NCI-H128 (cell line): ENCODE data around the gene JADE3.

ENCODE experiments used
- DNase-seq: peaks from one replicate; lab custom pipeline; 2025; ENCODE audit not compliant: unreplicated experiment; lab: John Stamatoyannopoulos, UW

JADE3 gene

GRCh38 chrX:46912098-46912602 lies at the start of gene JADE3:
Gene JADE3, plus strand, starts transcription at chrX:46912421. Its CDS starts 72,474 bp downstream, at chrX:46984895.
- DNase-seq, result peak; percentile 40

DNA sequence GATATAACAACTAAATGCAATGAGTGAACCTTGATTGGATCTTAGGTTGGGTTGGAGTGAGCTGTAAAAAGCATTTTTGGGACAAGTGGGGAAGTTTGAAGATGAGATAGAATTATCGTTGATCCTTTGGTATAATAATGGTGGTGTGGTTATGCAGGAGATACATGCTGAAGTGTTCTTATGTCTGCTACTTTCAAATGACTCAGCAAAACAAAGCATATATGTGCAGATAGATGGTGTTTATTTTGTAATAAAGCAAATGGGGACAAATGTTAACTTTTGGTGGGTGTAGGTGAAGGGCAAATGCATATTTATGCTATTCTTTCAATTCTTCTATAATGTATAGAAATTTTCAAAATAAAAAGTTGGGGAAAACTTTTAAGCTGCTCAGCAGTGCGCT lies 49.1 kb upstream of the JADE3 start:
- no peak for DNase-seq

- no peak for DNase-seq
Measured at GRCh38 chrX:46864606-46865005, 47.6 kb upstream of the JADE3 start.

DNA sequence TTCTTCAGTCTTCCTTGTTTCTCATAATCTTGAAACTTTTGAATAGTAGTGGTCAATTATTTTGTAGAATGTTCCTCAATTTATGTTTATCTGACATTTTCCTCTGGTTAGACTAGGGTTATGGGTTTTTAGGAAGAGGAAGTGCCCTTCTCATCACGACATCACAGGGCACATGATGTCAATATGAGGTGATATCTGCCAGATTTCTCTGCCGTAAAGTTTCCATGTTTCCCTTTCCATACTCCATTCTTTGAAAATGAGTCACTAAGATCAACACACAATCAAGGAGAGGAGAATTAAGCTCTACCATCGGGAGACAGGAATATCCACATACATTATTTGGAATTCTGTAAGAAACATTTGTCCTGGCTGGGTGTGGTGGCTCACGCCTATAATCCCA lies 46.9 kb upstream of the JADE3 start:
- DNase-seq, result no peak

DNA sequence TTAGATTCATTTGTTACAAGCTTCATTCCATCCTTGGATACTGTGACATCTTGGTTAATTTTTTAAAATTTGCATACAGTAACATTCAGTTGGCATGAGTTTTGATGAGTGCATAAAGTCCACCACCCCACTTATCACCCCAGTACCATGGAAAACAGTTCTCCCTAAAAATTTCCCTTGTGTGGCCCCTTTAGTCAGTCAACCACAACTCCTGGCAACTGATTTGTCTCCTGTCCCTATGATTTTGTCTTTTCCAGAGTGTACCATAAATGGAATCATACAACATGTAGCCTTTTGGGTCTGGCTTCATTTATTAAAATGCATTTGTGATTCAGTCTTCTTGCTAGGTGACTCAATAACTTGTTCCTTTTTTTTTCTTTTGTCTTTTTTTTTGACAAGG lies 45.5 kb upstream of the JADE3 start:
- no peak for DNase-seq

- no peak for DNase-seq
Measured at GRCh38 chrX:46873746-46874145, 38.5 kb upstream of the JADE3 start.

DNA sequence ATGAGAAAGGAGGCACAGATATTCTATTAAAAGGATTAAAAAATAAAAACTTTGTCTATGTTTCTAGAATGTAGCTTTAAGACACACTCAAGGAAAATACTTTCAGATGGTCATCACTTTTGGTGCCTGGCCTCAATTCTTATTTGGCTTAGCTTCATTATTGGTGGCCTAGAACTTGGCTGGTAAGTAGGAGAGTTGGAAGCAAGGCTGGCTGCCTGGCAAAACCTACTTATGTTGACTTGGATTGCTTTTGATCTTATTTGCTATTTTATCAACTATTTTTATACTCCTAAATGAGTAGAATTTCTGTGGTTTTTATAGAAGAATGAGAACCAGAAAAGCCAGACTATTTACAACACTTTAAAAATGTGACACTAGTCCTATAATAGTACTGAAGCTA lies 35.3 kb upstream of the JADE3 start:
- no peak for DNase-seq

GRCh38 chrX:46882266-46882665 lies 30.0 kb upstream of the JADE3 start:
- DNase-seq, result no peak

DNA sequence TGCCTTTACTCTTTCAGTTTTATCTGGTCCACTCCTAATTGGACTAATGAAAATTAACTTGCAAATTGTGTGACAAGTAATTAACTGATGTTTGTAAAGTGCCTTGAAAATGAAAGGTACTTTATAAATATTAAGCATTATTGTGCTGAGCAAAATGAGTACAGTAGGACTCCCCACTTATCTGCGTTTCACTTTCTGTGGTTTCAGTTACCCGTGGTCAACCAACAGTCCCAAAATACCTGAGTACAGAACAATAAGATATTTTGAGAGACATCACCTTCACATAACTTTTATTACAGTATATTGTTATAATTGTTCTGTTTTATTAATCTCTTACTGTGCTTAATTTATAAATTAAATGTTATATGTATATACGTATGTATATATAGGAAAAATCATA lies 27.4 kb upstream of the JADE3 start:
- DNase-seq, result no peak

DNA sequence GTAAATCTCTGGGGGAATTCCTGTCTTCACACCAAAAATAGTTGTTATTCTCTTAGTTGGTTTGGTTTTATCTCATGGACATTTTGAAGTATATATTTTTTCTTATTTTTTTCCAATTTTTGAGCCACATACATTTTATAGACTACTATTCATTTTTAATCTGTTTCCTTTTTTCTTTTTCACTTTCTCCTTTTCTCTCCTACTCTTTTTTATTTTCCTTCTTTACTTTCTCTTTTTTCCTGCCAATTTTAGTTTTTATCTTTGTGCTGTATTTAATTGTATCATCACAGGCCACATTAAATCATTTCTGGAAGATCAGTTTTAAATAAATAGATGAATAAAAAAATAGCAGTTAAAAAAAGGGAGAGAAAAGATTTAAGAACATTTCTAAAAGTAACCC lies 14.0 kb upstream of the JADE3 start:
- DNase-seq, result no peak

- DNase-seq, result peak; percentile 54
Measured at GRCh38 chrX:46903458-46904242, 8.6 kb upstream of the JADE3 start.

GRCh38 chrX:46904626-46905025 lies 7.6 kb upstream of the JADE3 start:
- DNase-seq, result no peak

GRCh38 chrX:46910415-46910814 lies 1.8 kb upstream of the JADE3 start:
- DNase-seq, result no peak

GRCh38 chrX:46912603-46913491 lies 626 bp downstream of the JADE3 start:
- peak; percentile 5 for DNase-seq

GRCh38 chrX:46913667-46914066 lies 1.4 kb downstream of the JADE3 start:
- no peak for DNase-seq

DNA sequence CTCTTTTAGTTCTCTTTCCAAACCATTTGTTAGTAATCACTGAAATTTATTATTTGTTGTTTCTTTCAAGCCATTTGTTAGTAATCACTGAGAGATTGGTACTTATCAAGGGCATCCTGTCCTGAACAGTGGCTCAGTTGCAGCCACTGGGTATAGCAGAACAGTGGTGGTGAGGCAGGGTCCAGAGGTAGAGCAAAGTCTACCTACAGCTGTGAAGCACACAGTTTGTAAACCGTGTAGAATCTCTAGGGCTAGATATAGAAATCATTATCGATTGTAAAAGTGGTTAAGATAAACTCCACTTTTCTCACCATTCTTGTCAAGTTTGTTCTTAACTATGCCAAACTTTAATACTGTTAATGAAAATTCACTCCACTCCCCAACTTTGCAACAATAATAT lies 4.1 kb downstream of the JADE3 start:
- DNase-seq, result no peak

GRCh38 chrX:46917622-46918021 lies 5.4 kb downstream of the JADE3 start:
- DNase-seq, result no peak

DNA sequence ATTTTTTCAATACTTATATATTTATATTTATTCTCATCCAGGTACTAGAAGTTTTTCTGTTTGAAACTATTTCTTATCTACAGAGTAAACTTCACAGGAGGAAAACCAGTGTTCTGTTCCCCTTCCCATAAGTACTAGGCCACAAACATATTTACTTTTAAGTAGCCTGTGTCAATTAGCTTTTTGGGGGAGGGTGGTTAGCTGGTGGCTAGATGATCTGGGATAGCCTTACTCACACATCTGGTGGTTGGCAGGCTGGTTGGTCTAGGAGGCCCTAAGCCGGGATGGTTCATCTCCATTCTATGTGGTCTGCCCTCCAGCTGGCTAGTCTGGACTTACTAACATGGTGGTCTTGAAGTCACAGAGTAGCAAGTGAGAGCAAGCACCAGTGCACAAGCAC lies 6.2 kb downstream of the JADE3 start:
- no peak for DNase-seq

DNA sequence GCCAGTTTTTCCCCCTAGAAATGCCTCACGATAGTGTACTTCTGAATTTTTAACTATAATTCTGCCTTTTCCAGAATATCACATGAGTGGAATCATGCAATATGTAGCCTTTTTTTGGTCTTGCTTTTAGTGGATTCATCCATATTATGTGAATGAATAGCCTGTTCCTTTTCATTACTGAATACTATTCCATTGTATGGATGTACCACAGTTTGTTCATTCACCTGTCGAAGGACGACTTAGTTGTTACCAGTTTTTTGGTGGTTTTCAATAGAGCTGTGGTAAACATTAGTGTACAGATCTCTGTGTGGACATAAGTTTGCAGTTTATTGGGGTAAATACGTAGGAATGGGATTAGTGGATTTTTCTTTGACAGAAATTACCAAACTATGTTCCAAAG lies 8.0 kb downstream of the JADE3 start:
- no peak for DNase-seq

DNA sequence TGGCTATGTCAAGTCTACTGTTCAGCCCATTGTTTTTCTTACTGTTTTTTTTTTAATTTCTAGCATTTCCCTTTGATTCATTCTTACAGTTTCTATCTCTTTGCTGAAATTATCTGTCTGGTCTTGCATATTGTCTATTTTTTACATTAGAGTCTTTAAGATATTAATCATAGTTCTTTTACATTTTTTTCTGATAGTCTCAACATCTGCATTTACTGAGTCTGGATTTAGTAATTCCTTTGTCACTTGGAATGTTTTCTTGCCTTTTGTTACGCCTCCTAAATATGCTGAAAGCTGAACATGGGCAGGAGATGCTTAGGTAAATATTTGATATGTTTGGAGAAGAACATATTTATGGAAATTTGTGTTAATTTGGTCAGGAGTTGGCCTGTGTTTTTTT lies 10.4 kb downstream of the JADE3 start:
- no peak for DNase-seq

DNA sequence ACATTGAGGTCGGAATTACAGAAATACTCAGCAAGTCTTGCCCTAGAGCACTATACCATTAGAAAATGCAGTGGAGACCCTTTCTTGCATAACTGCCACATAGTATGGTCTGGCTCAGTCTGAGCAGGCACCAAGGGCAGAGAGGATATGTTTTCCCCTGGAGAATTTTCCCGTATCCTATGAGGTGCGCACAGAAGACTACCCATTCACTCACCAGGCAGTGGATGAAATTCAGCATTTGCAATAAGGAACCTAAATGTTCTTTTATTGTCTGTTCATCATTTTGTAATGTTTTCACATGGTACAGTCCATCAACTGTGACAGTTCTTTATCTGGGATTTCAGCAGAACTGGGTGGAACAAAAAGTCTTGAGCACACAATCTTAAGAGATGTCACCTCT lies 15.5 kb downstream of the JADE3 start:
- no peak for DNase-seq
